Measurements from ENCODE around the gene SLC4A9.

The SLC4A9 gene

DNA sequence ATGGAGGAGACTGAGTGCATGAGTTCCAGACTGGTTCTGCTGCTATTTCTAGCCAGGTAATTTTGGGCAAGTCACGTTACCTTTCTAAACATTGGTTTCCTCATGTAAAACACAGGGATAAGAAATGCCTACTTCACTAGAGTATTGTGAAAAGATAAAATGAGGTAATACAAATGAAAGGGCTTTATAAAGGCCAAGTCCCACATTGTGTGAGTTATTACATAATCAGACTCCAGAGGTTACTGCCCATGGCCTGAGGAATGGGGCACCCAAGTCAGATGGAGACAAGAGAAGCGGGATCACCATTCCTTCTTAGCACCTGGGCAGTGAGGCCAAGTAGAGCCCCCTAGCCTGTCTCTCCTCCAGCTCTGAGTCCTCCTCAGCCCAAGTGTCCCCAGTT is 21.1 kb upstream of the SLC4A9 start:
- TF ChIP-seq, protein P1, sequence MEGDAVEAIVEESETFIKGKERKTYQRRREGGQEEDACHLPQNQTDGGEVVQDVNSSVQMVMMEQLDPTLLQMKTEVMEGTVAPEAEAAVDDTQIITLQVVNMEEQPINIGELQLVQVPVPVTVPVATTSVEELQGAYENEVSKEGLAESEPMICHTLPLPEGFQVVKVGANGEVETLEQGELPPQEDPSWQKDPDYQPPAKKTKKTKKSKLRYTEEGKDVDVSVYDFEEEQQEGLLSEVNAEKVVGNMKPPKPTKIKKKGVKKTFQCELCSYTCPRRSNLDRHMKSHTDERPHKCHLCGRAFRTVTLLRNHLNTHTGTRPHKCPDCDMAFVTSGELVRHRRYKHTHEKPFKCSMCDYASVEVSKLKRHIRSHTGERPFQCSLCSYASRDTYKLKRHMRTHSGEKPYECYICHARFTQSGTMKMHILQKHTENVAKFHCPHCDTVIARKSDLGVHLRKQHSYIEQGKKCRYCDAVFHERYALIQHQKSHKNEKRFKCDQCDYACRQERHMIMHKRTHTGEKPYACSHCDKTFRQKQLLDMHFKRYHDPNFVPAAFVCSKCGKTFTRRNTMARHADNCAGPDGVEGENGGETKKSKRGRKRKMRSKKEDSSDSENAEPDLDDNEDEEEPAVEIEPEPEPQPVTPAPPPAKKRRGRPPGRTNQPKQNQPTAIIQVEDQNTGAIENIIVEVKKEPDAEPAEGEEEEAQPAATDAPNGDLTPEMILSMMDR (IDR thresholded peaks at IDR 0.05), result no peak
- H3K27me3 ChIP-seq, result no peaks in the 10 kb centered on the region
- H3K9me3 ChIP-seq, result no peaks in the 10 kb centered on the region
- no peak overlapping the region for H3K4me3 ChIP-seq
- no peak for DNase-seq
- H3K36me3 ChIP-seq, result peaks cover 0 to 17% (median 0%) of the 10 kb centered on the region in 3 donors
- intact Hi-C loops (cut with DNase I; ENCODE audit: low total_unique reads), result no loop called here
- H3K27ac ChIP-seq, result no peak overlapping the region
- H3K4me1 ChIP-seq, result peaks cover 0 to 48% (median 30%) of the 10 kb centered on the region in 4 donors

DNA sequence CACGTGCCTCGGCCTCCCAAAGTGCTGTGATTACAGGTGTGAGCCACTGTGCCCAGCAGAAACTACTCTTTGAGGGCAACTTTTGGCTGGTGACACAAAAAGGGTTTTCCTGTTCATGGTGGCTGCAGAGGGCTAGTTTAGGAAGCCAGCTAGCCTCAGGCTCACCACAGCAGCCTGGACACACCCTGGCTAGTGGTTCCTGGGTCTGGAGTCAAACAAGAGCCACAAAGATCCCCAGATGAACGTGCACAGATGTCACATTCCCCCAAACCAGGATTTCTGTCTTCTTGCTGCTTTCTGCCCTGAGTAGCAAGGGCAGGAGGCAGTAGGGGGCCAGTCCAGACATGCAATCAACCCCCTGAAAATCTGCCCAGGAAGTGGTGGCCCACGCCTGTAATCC is 20.4 kb upstream of the SLC4A9 start:
- TF ChIP-seq, protein P1 (IDR thresholded peaks at IDR 0.05), result no peak
- intact Hi-C loops (cut with DNase I; ENCODE audit: low total_unique reads), result no loop called here
- H3K27ac ChIP-seq, result no peak overlapping the region

DNA sequence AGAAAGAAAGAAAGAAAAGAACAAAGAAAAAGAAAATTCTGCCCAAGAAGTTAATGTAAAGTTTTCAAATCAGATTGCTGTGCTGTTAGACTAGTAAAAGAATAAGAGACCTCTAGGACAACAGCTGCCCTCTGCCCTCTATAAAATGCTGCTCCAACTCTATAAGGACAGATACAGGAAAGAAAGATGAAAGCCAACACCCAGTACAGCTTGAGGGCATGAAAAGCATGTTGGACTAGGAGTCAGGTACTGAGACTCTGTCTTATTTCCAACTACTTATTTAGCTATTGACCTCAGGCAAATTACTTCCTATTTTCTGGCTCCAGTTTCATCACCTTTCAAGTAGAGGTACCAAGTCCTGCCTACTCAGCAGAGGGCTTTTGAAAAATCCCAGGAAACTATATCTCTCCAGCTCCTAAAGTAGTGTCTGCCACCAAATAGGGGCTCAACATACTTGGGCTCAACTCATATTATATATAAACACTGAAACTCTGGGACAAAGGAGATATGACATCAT is 19.3 kb upstream of the SLC4A9 start:
- no peaks in the 10 kb centered on the region for H3K27me3 ChIP-seq
- H3K4me1 ChIP-seq, result peaks cover 0 to 59% (median 36%) of the 10 kb centered on the region in 4 donors
- H3K27ac ChIP-seq, result peak overlapping the region; percentile 47 to 50
- H3K9me3 ChIP-seq, result no peaks in the 10 kb centered on the region
- intact Hi-C loops (cut with DNase I; ENCODE audit: low total_unique reads), result no loop called here
- TF ChIP-seq, protein P1 (IDR thresholded peaks at IDR 0.05), result no peak
- H3K36me3 ChIP-seq, result peaks cover 0 to 3% (median 0%) of the 10 kb centered on the region in 3 donors
- DNase-seq, result no peak
- H3K4me3 ChIP-seq, result no peak overlapping the region

More for the DNA sequence above, 20.4 kb upstream of the SLC4A9 start:
- DNase-seq, result no peak
- H3K4me3 ChIP-seq, result no peak overlapping the region
- peaks cover 0 to 10% (median 0%) of the 10 kb centered on the region in 3 donors for H3K36me3 ChIP-seq
- no peaks in the 10 kb centered on the region for H3K27me3 ChIP-seq
- peaks cover 0 to 50% (median 33%) of the 10 kb centered on the region in 4 donors for H3K4me1 ChIP-seq
- no peaks in the 10 kb centered on the region for H3K9me3 ChIP-seq

DNA sequence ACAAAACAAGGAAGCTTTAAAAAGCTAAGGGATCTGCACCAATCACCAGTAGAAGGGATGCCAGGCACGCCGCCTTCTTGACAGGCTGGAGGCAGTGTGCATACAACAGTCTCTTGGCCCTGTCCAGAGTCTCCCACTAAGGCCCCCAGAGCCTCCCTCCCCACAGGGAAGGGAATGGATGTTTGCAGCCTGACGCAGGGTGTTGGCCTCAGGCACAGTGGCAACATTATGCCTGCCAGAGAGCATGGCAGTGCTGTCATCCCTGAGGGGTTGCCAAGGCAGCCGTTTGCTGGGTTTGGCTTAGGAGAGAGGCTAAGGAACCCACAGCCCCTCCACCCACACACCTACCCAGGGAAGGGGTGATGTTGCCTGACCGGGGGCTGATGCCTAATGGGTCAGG is 18.4 kb upstream of the SLC4A9 start:
- intact Hi-C loops (cut with DNase I; ENCODE audit: low total_unique reads), result no loop called here
- no peak overlapping the region for H3K4me3 ChIP-seq
- H3K4me1 ChIP-seq, result peaks cover 0 to 52% (median 29%) of the 10 kb centered on the region in 4 donors
- DNase-seq, result peak; percentile 43 to 86
- peak overlapping the region; percentile 47 to 50 for H3K27ac ChIP-seq
- H3K36me3 ChIP-seq, result no peaks in the 10 kb centered on the region
- H3K27me3 ChIP-seq, result no peaks in the 10 kb centered on the region
- TF ChIP-seq, protein P1 (IDR thresholded peaks at IDR 0.05), result no peak
- H3K9me3 ChIP-seq, result no peaks in the 10 kb centered on the region

DNA sequence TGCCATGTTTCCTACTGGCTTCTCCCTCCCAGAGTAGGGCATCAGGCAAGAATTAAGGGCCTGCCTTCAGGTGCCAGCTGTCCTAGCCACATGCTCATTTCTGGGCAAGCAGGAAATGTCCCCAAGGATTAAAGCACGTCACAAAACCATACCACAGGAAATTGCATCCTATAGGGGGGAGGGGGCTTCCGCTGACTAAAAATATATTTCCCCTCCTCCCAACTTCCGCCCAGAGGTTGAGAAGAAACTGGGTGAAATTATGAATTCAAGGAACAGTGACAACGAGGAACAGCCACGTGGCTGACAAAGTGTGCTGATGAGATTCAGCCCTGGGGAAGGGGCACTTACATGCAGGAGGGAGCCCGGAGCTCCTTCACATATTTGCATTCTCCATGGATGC is 17.7 kb upstream of the SLC4A9 start:
- TF ChIP-seq, protein P1 (IDR thresholded peaks at IDR 0.05), result no peak
- no peaks in the 10 kb centered on the region for H3K27me3 ChIP-seq
- DNase-seq, result peak; percentile 31 to 68
- H3K9me3 ChIP-seq, result no peaks in the 10 kb centered on the region
- H3K4me3 ChIP-seq, result no peak overlapping the region
- intact Hi-C loops (cut with DNase I; ENCODE audit: low total_unique reads), result no loop called here
- peak overlapping the region; percentile 47 to 50 for H3K27ac ChIP-seq
- no peaks in the 10 kb centered on the region for H3K36me3 ChIP-seq
- peaks cover 0 to 52% (median 32%) of the 10 kb centered on the region in 4 donors for H3K4me1 ChIP-seq
